Measurements from ENCODE around the gene ALX3.

DNA sequence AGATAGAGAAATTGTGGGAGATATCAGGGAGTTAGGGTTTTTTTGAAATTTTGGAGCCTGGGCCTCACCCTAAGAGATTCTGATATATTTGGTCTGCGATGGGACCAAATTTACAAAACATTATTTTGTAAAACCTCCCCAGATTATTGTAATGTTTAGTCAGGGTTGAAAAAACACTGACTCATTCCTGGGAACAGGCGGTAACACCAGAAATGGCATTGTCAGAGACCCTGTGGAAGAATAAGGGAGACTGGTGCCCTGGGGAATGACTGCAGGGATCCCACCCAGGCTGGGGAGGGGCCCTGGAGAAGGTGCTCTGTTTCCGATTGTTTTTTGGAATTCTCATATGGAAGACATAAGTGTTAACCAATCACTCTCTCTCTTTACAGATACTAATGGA is 49.2 kb downstream of the ALX3 start:
- TF ChIP-seq, protein P1, sequence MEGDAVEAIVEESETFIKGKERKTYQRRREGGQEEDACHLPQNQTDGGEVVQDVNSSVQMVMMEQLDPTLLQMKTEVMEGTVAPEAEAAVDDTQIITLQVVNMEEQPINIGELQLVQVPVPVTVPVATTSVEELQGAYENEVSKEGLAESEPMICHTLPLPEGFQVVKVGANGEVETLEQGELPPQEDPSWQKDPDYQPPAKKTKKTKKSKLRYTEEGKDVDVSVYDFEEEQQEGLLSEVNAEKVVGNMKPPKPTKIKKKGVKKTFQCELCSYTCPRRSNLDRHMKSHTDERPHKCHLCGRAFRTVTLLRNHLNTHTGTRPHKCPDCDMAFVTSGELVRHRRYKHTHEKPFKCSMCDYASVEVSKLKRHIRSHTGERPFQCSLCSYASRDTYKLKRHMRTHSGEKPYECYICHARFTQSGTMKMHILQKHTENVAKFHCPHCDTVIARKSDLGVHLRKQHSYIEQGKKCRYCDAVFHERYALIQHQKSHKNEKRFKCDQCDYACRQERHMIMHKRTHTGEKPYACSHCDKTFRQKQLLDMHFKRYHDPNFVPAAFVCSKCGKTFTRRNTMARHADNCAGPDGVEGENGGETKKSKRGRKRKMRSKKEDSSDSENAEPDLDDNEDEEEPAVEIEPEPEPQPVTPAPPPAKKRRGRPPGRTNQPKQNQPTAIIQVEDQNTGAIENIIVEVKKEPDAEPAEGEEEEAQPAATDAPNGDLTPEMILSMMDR (IDR thresholded peaks at IDR 0.05 in 8 of 11, conservative IDR thresholded peaks at IDR 0.05 in 3 of 11): no peak
- no peak for TF ChIP-seq POLR2A (IDR thresholded peaks at IDR 0.05)

Data from spleen (tissue), 7 donors.